Measurements from ENCODE around the gene SRM.
"Not testable (repeated sequence)": the region's sequence is repeated elsewhere in the genome, so short reads cannot be mapped to it uniquely, and the experiment has no call there.

Gene SRM

GRCh38 chr1:11051121-11051520 is 8.7 kb downstream of the SRM start:
- not testable (repeated sequence) for DNase-seq (ENCODE audit: low read depth); H3K4me3 ChIP-seq (ENCODE audit: low read depth, low read length)

- no peak within 1 kb of the TSS for H3K4me3 ChIP-seq (ENCODE audit: low read depth, low read length)
- DNase-seq (ENCODE audit: low read depth), result no peak
These were observed 13.0 kb downstream of the SRM start, which contains the start of gene MASP2 for GRCh38 chr1:11046625-11047365. MASP2 (minus strand) TSS chr1:11047239; CDS start chr1:11047207, 32 bp downstream.

GRCh38 chr1:11046270-11046566 is 13.6 kb downstream of the SRM start:
- H3K4me3 ChIP-seq (ENCODE audit: low read depth, low read length), result no peak overlapping the region
- no peak for DNase-seq (ENCODE audit: low read depth)

- H3K4me3 ChIP-seq (ENCODE audit: low read depth, low read length), result no peak overlapping the region
- DNase-seq (ENCODE audit: low read depth), result no peak
These were observed 14.2 kb downstream of the SRM start for GRCh38 chr1:11045428-11046269.

- no peak overlapping the region for H3K4me3 ChIP-seq (ENCODE audit: low read depth, low read length)
- no peak for DNase-seq (ENCODE audit: low read depth)
These were observed 14.9 kb downstream of the SRM start for GRCh38 chr1:11044849-11045427.

GRCh38 chr1:11044086-11044848 is 15.6 kb downstream of the SRM start:
- no peak for DNase-seq (ENCODE audit: low read depth)
- no peak overlapping the region for H3K4me3 ChIP-seq (ENCODE audit: low read depth, low read length)

GRCh38 chr1:11042995-11043874 is 16.6 kb downstream of the SRM start:
- no peak for DNase-seq (ENCODE audit: low read depth)
- H3K4me3 ChIP-seq (ENCODE audit: low read depth, low read length), result no peak overlapping the region

GRCh38 chr1:11042065-11042464 is 17.8 kb downstream of the SRM start:
- DNase-seq (ENCODE audit: low read depth), result no peak
- no peak overlapping the region for H3K4me3 ChIP-seq (ENCODE audit: low read depth, low read length)

GRCh38 chr1:11041048-11041447 is 18.8 kb downstream of the SRM start:
- no peak overlapping the region for H3K4me3 ChIP-seq (ENCODE audit: low read depth, low read length)
- no peak for DNase-seq (ENCODE audit: low read depth)

- not testable (repeated sequence) for DNase-seq (ENCODE audit: low read depth); H3K4me3 ChIP-seq (ENCODE audit: low read depth, low read length)
These were observed 19.8 kb downstream of the SRM start for GRCh38 chr1:11040105-11040429.

- H3K4me3 ChIP-seq (ENCODE audit: low read depth, low read length), result no peak overlapping the region
- DNase-seq (ENCODE audit: low read depth), result no peak
These were observed 20.3 kb downstream of the SRM start for GRCh38 chr1:11039351-11040104.

- H3K4me3 ChIP-seq (ENCODE audit: low read depth, low read length), result no peak overlapping the region
- DNase-seq (ENCODE audit: low read depth), result peak; percentile 41
These were observed 22.1 kb downstream of the SRM start for GRCh38 chr1:11037740-11038182.

GRCh38 chr1:11037019-11037739 is 22.6 kb downstream of the SRM start:
- not testable (repeated sequence) for DNase-seq (ENCODE audit: low read depth); H3K4me3 ChIP-seq (ENCODE audit: low read depth, low read length)

- DNase-seq (ENCODE audit: low read depth), result no peak
- H3K4me3 ChIP-seq (ENCODE audit: low read depth, low read length), result no peak overlapping the region
These were observed 28.1 kb downstream of the SRM start for GRCh38 chr1:11031624-11032262.

GRCh38 chr1:11030865-11031264 is 29.0 kb downstream of the SRM start:
- no peak for DNase-seq (ENCODE audit: low read depth)
- H3K4me3 ChIP-seq (ENCODE audit: low read depth, low read length), result no peak overlapping the region

GRCh38 chr1:11028018-11028417 is 31.8 kb downstream of the SRM start:
- no peak for DNase-seq (ENCODE audit: low read depth)
- H3K4me3 ChIP-seq (ENCODE audit: low read depth, low read length), result no peak overlapping the region

GRCh38 chr1:11027316-11027715 is 32.5 kb downstream of the SRM start:
- DNase-seq (ENCODE audit: low read depth), result no peak

More at GRCh38 chr1:11027316-11027715, 32.5 kb downstream of the SRM start:
- H3K4me3 ChIP-seq (ENCODE audit: low read depth, low read length), result no peak overlapping the region

Measured in skeletal muscle cell (primary cell).